Measurements from ENCODE around the gene ITGAL.

The ITGAL gene

GRCh38 chr16:30541502-30542329 lies 69.2 kb downstream of the ITGAL start:
- H3K4me3 ChIP-seq (ENCODE audit: low read depth, low read length): no peak overlapping the region

GRCh38 chr16:30543067-30543466 lies 70.5 kb downstream of the ITGAL start:
- H3K4me3 ChIP-seq (ENCODE audit: low read depth, low read length): no peak overlapping the region

- H3K4me3 ChIP-seq (ENCODE audit: low read depth, low read length): no peak overlapping the region
Observed at GRCh38 chr16:30546115-30546514, 73.6 kb downstream of the ITGAL start.

- no peak overlapping the region for H3K4me3 ChIP-seq (ENCODE audit: low read depth, low read length)
Observed at GRCh38 chr16:30548416-30549253, 76.1 kb downstream of the ITGAL start.

- no peak overlapping the region for H3K4me3 ChIP-seq (ENCODE audit: low read depth, low read length)
Observed at GRCh38 chr16:30551781-30552180, 79.2 kb downstream of the ITGAL start.

GRCh38 chr16:30552956-30553355 lies 80.4 kb downstream of the ITGAL start:
- H3K4me3 ChIP-seq (ENCODE audit: low read depth, low read length): no peak overlapping the region

- H3K4me3 ChIP-seq (ENCODE audit: low read depth, low read length): no peak overlapping the region
Observed at GRCh38 chr16:30553393-30553899, 80.9 kb downstream of the ITGAL start.

- no peak overlapping the region for H3K4me3 ChIP-seq (ENCODE audit: low read depth, low read length)
Observed at GRCh38 chr16:30554557-30555314, 82.2 kb downstream of the ITGAL start.

GRCh38 chr16:30555315-30556124 lies 83.0 kb downstream of the ITGAL start:
- no peak overlapping the region for H3K4me3 ChIP-seq (ENCODE audit: low read depth, low read length)

- H3K4me3 ChIP-seq (ENCODE audit: low read depth, low read length): no peak overlapping the region
Observed at GRCh38 chr16:30556125-30556473, 83.6 kb downstream of the ITGAL start.

GRCh38 chr16:30557707-30557956 lies 85.1 kb downstream of the ITGAL start:
- H3K4me3 ChIP-seq (ENCODE audit: low read depth, low read length): peak overlapping the region; percentile 80

GRCh38 chr16:30557957-30558788 lies 85.6 kb downstream of the ITGAL start, which contains the start of gene ZNF764:
Gene ZNF764 (minus strand): TSS chr16:30558374. CDS start chr16:30558182, 192 bp downstream.
- H3K4me3 ChIP-seq (ENCODE audit: low read depth, low read length): peak within 1 kb of the TSS; percentile 80

- H3K4me3 ChIP-seq (ENCODE audit: low read depth, low read length): peak overlapping the region; percentile 24
Observed at GRCh38 chr16:30558789-30559377, 86.3 kb downstream of the ITGAL start.

GRCh38 chr16:30559690-30560089 lies 87.1 kb downstream of the ITGAL start:
- no peak overlapping the region for H3K4me3 ChIP-seq (ENCODE audit: low read depth, low read length)

GRCh38 chr16:30561089-30561816 lies 88.7 kb downstream of the ITGAL start:
- H3K4me3 ChIP-seq (ENCODE audit: low read depth, low read length): peak overlapping the region; percentile 8

- H3K4me3 ChIP-seq (ENCODE audit: low read depth, low read length): no peak overlapping the region
Observed at GRCh38 chr16:30562021-30562420, 89.5 kb downstream of the ITGAL start.

GRCh38 chr16:30565526-30565925 lies 93.0 kb downstream of the ITGAL start:
- no peak overlapping the region for H3K4me3 ChIP-seq (ENCODE audit: low read depth, low read length)

- no peak overlapping the region for H3K4me3 ChIP-seq (ENCODE audit: low read depth, low read length)
Observed at GRCh38 chr16:30565984-30566383, 93.4 kb downstream of the ITGAL start.

- H3K4me3 ChIP-seq (ENCODE audit: low read depth, low read length): no peak overlapping the region
Observed at GRCh38 chr16:30566531-30566930, 94.0 kb downstream of the ITGAL start.

Measured in iPS-11a (cell line).